Keratinocyte (primary cell): ENCODE measurements around the gene SPEF1. TPM values are rescaled to one million over a fixed set of nuclear protein-coding genes. Genes with fewer than 3 reads are reported as not detected.

Source experiments
- DNase-seq: peaks from one replicate; pipeline ENCODE4 v3.0.0-alpha.2; 2011; ENCODE audit warnings: low read depth, missing footprints, low spot score
- FAIRE-seq: peaks from 2 replicates; lab custom pipeline; 2011; peaks lifted over from hg19 to GRCh38; lab: Jason Lieb, UNC
- H2AFZ ChIP-seq: 2 replicates; pipeline ENCODE4 v1.6.0; 2012; ENCODE audit warnings: low read length, control low read depth, inconsistent platforms; ENCODE audit not compliant: control insufficient read depth
- H3K27ac ChIP-seq: 2 replicates; pipeline ENCODE4 v1.5.1; 2011; ENCODE audit warnings: low read length; ENCODE audit not compliant: control insufficient read depth, insufficient read depth
- H3K27me3 ChIP-seq: 3 replicates; pipeline ENCODE4 v1.6.0; 2011; ENCODE audit warnings: low read length; ENCODE audit not compliant: control insufficient read depth, insufficient read depth; ENCODE audit errors: extremely low read depth
- H3K36me3 ChIP-seq, 2 experiments: 2 replicates in 1 of 2; 3 replicates in 1 of 2; pipeline ENCODE4 v1.5.1; 2011; ENCODE audit warnings: low read length in 2 of 2, mild to moderate bottlenecking in 1 of 2; ENCODE audit not compliant: control insufficient read depth in 2 of 2, insufficient read depth in 2 of 2; ENCODE audit errors: extremely low read depth in 1 of 2
- H3K4me1 ChIP-seq: 3 replicates; pipeline ENCODE4 v1.5.1; 2011; ENCODE audit warnings: low read length; ENCODE audit not compliant: control insufficient read depth, insufficient read depth; ENCODE audit errors: extremely low read depth
- H3K4me2 ChIP-seq: 3 replicates; pipeline ENCODE4 v1.6.0; 2011; ENCODE audit warnings: low read depth, low read length; ENCODE audit not compliant: control insufficient read depth, insufficient read depth; ENCODE audit errors: extremely low read depth
- H3K4me3 ChIP-seq, 3 experiments: fragments of 200-600 bp in 1 of 3; sonication (generic) in 1 of 3; 2 replicates in 2 of 3; 3 replicates in 1 of 3; pipeline ENCODE4 v1.5.1; 2011 to 2016; ENCODE audit warnings: low read length in 3 of 3, mild to moderate bottlenecking in 3 of 3, control low read depth in 2 of 3, inconsistent platforms in 1 of 3, low read depth in 1 of 3, mixed read lengths in 1 of 3, mixed run types in 1 of 3, moderate library complexity in 1 of 3; ENCODE audit not compliant: control insufficient read depth in 2 of 3, insufficient read depth in 2 of 3; ENCODE audit errors: extremely low read depth in 1 of 3
- H3K79me2 ChIP-seq: 2 replicates; pipeline ENCODE4 v1.6.0; 2012; ENCODE audit warnings: low read length; ENCODE audit not compliant: control insufficient read depth, insufficient read depth
- H3K9ac ChIP-seq: 3 replicates; pipeline ENCODE4 v1.6.0; 2011; ENCODE audit warnings: low read length; ENCODE audit not compliant: control insufficient read depth, insufficient read depth; ENCODE audit errors: extremely low read depth
- H3K9me1 ChIP-seq: 3 replicates; pipeline ENCODE4 v1.6.0; 2011; ENCODE audit warnings: low read length; ENCODE audit not compliant: control insufficient read depth, insufficient read depth; ENCODE audit errors: extremely low read depth
- H3K9me3 ChIP-seq: 2 replicates; pipeline ENCODE4 v1.5.1; 2012; ENCODE audit warnings: low read depth, low read length; ENCODE audit not compliant: control insufficient read depth
- H4K20me1 ChIP-seq: 3 replicates; pipeline ENCODE4 v1.6.0; 2011; ENCODE audit warnings: low read length; ENCODE audit not compliant: control insufficient read depth, insufficient read depth; ENCODE audit errors: extremely low read depth
- CTCF ChIP-seq, 3 experiments: IDR thresholded peaks in 1 of 3; conservative IDR thresholded peaks in 1 of 3; optimal IDR thresholded peaks in 1 of 3; 2 replicates in 2 of 3; 3 replicates in 1 of 3; pipeline versions ENCODE3 to v1.5.1; 2011; ENCODE audit warnings: low read length in 3 of 3, mild to moderate bottlenecking in 3 of 3, moderate library complexity in 2 of 3, control low read depth in 1 of 3, inconsistent platforms in 1 of 3; ENCODE audit not compliant: insufficient read depth in 2 of 3; ENCODE audit errors: extremely low read depth in 1 of 3
- EZH2 ChIP-seq: IDR thresholded peaks from one replicate; pipeline ENCODE4 v1.6.1; 2012; ENCODE audit warnings: inconsistent platforms, mild to moderate bottlenecking, low read length, moderate library complexity
- dilution Hi-C: fragments of 300-500 bp; cut with MboI; formaldehyde crosslinking; loops from one replicate; pipeline ENCODE4 v1.7.0; 2020; ENCODE audit warnings: low sequenced_read_pairs; ENCODE audit not compliant: extremely low pct_ligation_motif_present
- polyA plus RNA-seq, 5 experiments: library from polyadenylated mRNA; depleted of rRNA in 3 of 5; stranded (reverse) in 3 of 5; stranded (forward) in 1 of 5; unstranded in 1 of 5; fragments of >200 nt; gene quantifications; 1 replicate in 1 of 5; 2 replicates in 3 of 5; 3 replicates in 1 of 5; pipeline versions ENCODE4 v1.2.1 to v1.2.3, GENCODE V29; 2011 to 2012; ENCODE audit warnings: missing spikeins in 2 of 5, low read depth in 1 of 5, low replicate concordance in 1 of 5

SPEF1 gene
- polyA plus RNA-seq, 1 donor (not counting 4 experiments of a cell fraction or from before 2014, with no cell fraction given) = 0.07 TPM

GRCh38 chr20:3728354-3728753 is 52.9 kb downstream of the SPEF1 start:
- Histone ChIP-seq H3K9me3 (no peaks in the 10 kb centered on the region), H4K20me1 (no peaks in the 10 kb centered on the region), H3K79me2 (no peaks in the 10 kb centered on the region), H3K27ac (no peak overlapping the region), H3K4me2 (no peak overlapping the region), H3K4me3 (no peak overlapping the region), H3K9me1 (no peaks in the 10 kb centered on the region), H3K36me3 (no peaks in the 10 kb centered on the region), H3K4me1 (peaks cover 21% of the 10 kb centered on the region), H2AFZ (no peak overlapping the region), H3K27me3 (peaks cover 12% of the 10 kb centered on the region), H3K9ac (no peak overlapping the region)
- FAIRE-seq (no peak), DNase-seq (no peak)
- TF ChIP-seq CTCF (optimal IDR thresholded peaks at IDR 0.05 in 1 of 3, IDR thresholded peaks at IDR 0.05 in 1 of 3, conservative IDR thresholded peaks at IDR 0.05 in 1 of 3; ENCODE audit: extremely low read depth in 1 of 3, insufficient read depth in 2 of 3, low read length in 3 of 3) (no peak), EZH2 (no peak)
- dilution Hi-C loops = no loop called here

Other genes with a start within 250 kb of the SPEF1 start
- gene GFRA4, start 118.0 kb downstream of the SPEF1 start, polyA plus RNA-seq = not detected in 3 replicates
- not detected in 3 replicates for gene ADAM33, start 99.4 kb downstream of the SPEF1 start, polyA plus RNA-seq
- gene SIGLEC1, start 68.8 kb downstream of the SPEF1 start, polyA plus RNA-seq = not detected in 3 replicates
- not detected in 3 replicates for gene HSPA12B, start 48.8 kb downstream of the SPEF1 start, polyA plus RNA-seq
- 25.8 to 44.3 TPM (median 28.2 TPM) in 3 replicates for gene ADISSP, start 13.7 kb downstream of the SPEF1 start, polyA plus RNA-seq
- 18.1 to 22.3 TPM (median 22.0 TPM) in 3 replicates for gene CENPB, start 5.3 kb upstream of the SPEF1 start, polyA plus RNA-seq
- gene CDC25B, start 14.9 kb upstream of the SPEF1 start, polyA plus RNA-seq = 15.0 to 41.5 TPM (median 23.5 TPM) in 3 replicates
- 4.3 to 9.0 TPM (median 5.2 TPM) in 3 replicates for gene AP5S1, start 39.1 kb upstream of the SPEF1 start, polyA plus RNA-seq
- 15.1 to 17.2 TPM (median 17.1 TPM) in 3 replicates for gene MAVS, start 65.4 kb upstream of the SPEF1 start, polyA plus RNA-seq
- 17.9 to 23.6 TPM (median 22.5 TPM) in 3 replicates for gene PANK2, start 107.9 kb upstream of the SPEF1 start, polyA plus RNA-seq
- 3.9 to 7.8 TPM (median 5.5 TPM) in 3 replicates for gene RNF24, start 234.1 kb upstream of the SPEF1 start, polyA plus RNA-seq